Measurements from ENCODE around the gene WFDC12.
"Not testable (repeated sequence)": the region's sequence is repeated elsewhere in the genome, so short reads cannot be mapped to it uniquely, and the experiment has no call there.

WFDC12 gene

GRCh38 chr20:45124365-45124764 is at the start of gene WFDC12:
WFDC12 (minus strand) TSS chr20:45124465; CDS start chr20:45124447, 18 bp downstream.
- no peak for DNase-seq

- DNase-seq, result no peak
Observed at GRCh38 chr20:45173522-45173921, 49.3 kb upstream of the WFDC12 start.

- no peak for DNase-seq
Observed at GRCh38 chr20:45164906-45165305, 40.6 kb upstream of the WFDC12 start.

GRCh38 chr20:45163083-45163803 is 39.0 kb upstream of the WFDC12 start:
- no peak for DNase-seq

- peak; percentile 89 for DNase-seq
Observed at GRCh38 chr20:45157962-45158361, 33.7 kb upstream of the WFDC12 start.

GRCh38 chr20:45156713-45157112 is 32.4 kb upstream of the WFDC12 start:
- DNase-seq, result no peak

- not testable (repeated sequence) for DNase-seq
Observed at GRCh38 chr20:45154794-45155193, 30.5 kb upstream of the WFDC12 start.

GRCh38 chr20:45154183-45154582 is 29.9 kb upstream of the WFDC12 start:
- DNase-seq, result no peak

GRCh38 chr20:45153752-45154151 is 29.5 kb upstream of the WFDC12 start:
- no peak for DNase-seq

GRCh38 chr20:45153147-45153546 is 28.9 kb upstream of the WFDC12 start:
- peak; percentile 96 for DNase-seq

GRCh38 chr20:45152405-45152804 is 28.1 kb upstream of the WFDC12 start:
- no peak for DNase-seq

GRCh38 chr20:45149062-45149461 is 24.8 kb upstream of the WFDC12 start:
- DNase-seq, result no peak

GRCh38 chr20:45140836-45141235 is 16.6 kb upstream of the WFDC12 start:
- DNase-seq, result no peak

GRCh38 chr20:45139733-45140375 is 15.6 kb upstream of the WFDC12 start:
- DNase-seq, result not testable (repeated sequence)

- DNase-seq, result no peak
Observed at GRCh38 chr20:45138561-45139300, 14.5 kb upstream of the WFDC12 start.

- no peak for DNase-seq
Observed at GRCh38 chr20:45136911-45137310, 12.6 kb upstream of the WFDC12 start.

GRCh38 chr20:45128099-45128498 is 3.8 kb upstream of the WFDC12 start:
- DNase-seq, result no peak

GRCh38 chr20:45121388-45121787 is 2.9 kb downstream of the WFDC12 start:
- no peak for DNase-seq

GRCh38 chr20:45119556-45120266 is 4.6 kb downstream of the WFDC12 start:
- no peak for DNase-seq

GRCh38 chr20:45118028-45118427 is 6.2 kb downstream of the WFDC12 start:
- DNase-seq, result no peak

- no peak for DNase-seq
Observed at GRCh38 chr20:45117581-45117980, 6.7 kb downstream of the WFDC12 start.

- DNase-seq, result no peak
Observed at GRCh38 chr20:45115829-45116228, 8.4 kb downstream of the WFDC12 start.

- DNase-seq, result no peak
Observed at GRCh38 chr20:45115386-45115774, 8.9 kb downstream of the WFDC12 start.
